ENCODE results near the gene MS4A10. TPM values are rescaled to one million over a fixed set of nuclear protein-coding genes. Genes with fewer than 3 reads are reported as not detected.

The MS4A10 gene
- not detected for total RNA-seq

GRCh38 chr11:60785136-60785535 lies at the start of gene MS4A10:
Gene MS4A10, plus strand, starts transcription at chr11:60785333. Its CDS starts 5,003 bp downstream, at chr11:60790336.

GRCh38 chr11:60756307-60757032 lies 28.7 kb upstream of the MS4A10 start, which contains the start of gene MS4A15:
Gene MS4A15, plus strand, starts transcription at chr11:60756867. Its CDS starts 6,867 bp downstream, at chr11:60763734.

GRCh38 chr11:60841797-60842667 lies 56.9 kb downstream of the MS4A10 start, which contains the start of gene CCDC86:
Gene CCDC86, plus strand, starts transcription at chr11:60842113. Its CDS starts 12 bp downstream, at chr11:60842125.

Other genes starting within 250 kb of the MS4A10 start
- gene MS4A8, start 85.7 kb upstream of the MS4A10 start, total RNA-seq = 0.29 TPM
- gene MS4A18, start 60.6 kb upstream of the MS4A10 start, total RNA-seq = not detected
- not detected for gene MS4A15, start 28.5 kb upstream of the MS4A10 start, total RNA-seq
- 11.6 TPM for gene CCDC86, start 56.8 kb downstream of the MS4A10 start, total RNA-seq
- gene PTGDR2, start 70.6 kb downstream of the MS4A10 start, total RNA-seq = 1.3 TPM
- not detected for gene ZP1, start 82.2 kb downstream of the MS4A10 start, total RNA-seq
- gene PRPF19, start 121.3 kb downstream of the MS4A10 start, total RNA-seq = 78.2 TPM
- 72.7 TPM for gene TMEM109, start 128.8 kb downstream of the MS4A10 start, total RNA-seq
- 55.6 TPM for gene TMEM132A, start 139.1 kb downstream of the MS4A10 start, total RNA-seq
- gene SLC15A3, start 166.8 kb downstream of the MS4A10 start, total RNA-seq = 21.6 TPM
- 1.2 TPM for gene CD6, start 186.3 kb downstream of the MS4A10 start, total RNA-seq

Data from metanephros (tissue), 1 donor.